Neural cell (in vitro differentiated cells): ENCODE measurements around the gene PAK5. TPM values are rescaled to one million over a fixed set of nuclear protein-coding genes. Genes with fewer than 3 reads are reported as not detected.

Experiments
- H2AFZ ChIP-seq: fragments of 200-600, 300-800 bp; sonication (generic), shearing (Covaris generic); 2 replicates; pipeline ENCODE4 v1.6.0; 2014; ENCODE audit warnings: low read depth, mild to moderate bottlenecking, antibody characterized with exemption, low read length, moderate library complexity
- H3F3A ChIP-seq: fragments of 200-600 bp; shearing (Covaris generic); 2 replicates; pipeline ENCODE4 v1.6.1; 2016; ENCODE audit warnings: mild to moderate bottlenecking, moderate library complexity, mixed read lengths, antibody characterized with exemption, low read length; ENCODE audit not compliant: insufficient read depth, poor library complexity, severe bottlenecking
- H3K27ac ChIP-seq: fragments of 200-600, 300-800 bp; sonication (generic), shearing (Covaris generic); 2 replicates; pipeline ENCODE4 v1.5.1; 2014; ENCODE audit warnings: mild to moderate bottlenecking, low read length, moderate library complexity
- H3K27me3 ChIP-seq: fragments of 300-800, 200-600 bp; sonication (generic), shearing (Covaris generic); 2 replicates; pipeline ENCODE4 v1.6.0; 2014; ENCODE audit warnings: mild to moderate bottlenecking, low read depth, low read length, moderate library complexity; ENCODE audit not compliant: insufficient read depth
- H3K36me3 ChIP-seq: fragments of 300-800, 200-600 bp; sonication (generic), shearing (Covaris generic); 2 replicates; pipeline ENCODE4 v1.5.1; 2014; ENCODE audit warnings: mild to moderate bottlenecking, antibody characterized with exemption, low read length, moderate library complexity; ENCODE audit not compliant: insufficient read depth
- H3K4me2 ChIP-seq: fragments of 300-800, 200-600 bp; sonication (generic), shearing (Covaris generic); 2 replicates; pipeline ENCODE4 v1.6.0; 2014; ENCODE audit warnings: mild to moderate bottlenecking, low read length
- H3K4me3 ChIP-seq: fragments of 300-800, 200-600 bp; sonication (generic), shearing (Covaris generic); 2 replicates; pipeline ENCODE4 v1.5.1; 2014; ENCODE audit warnings: mild to moderate bottlenecking, low read length, moderate library complexity
- H3K79me2 ChIP-seq: fragments of 200-600 bp; shearing (Covaris generic); replicated peaks from 2 replicates; pipeline ENCODE4 v1.6.0; 2014; ENCODE audit warnings: mild to moderate bottlenecking, low read length, moderate library complexity; ENCODE audit not compliant: insufficient read depth
- H3K9ac ChIP-seq: fragments of 300-800, 200-600 bp; sonication (generic), shearing (Covaris generic); 2 replicates; pipeline ENCODE4 v1.6.1; 2016; ENCODE audit warnings: mild to moderate bottlenecking, low read length, mixed read lengths
- H3K9me2 ChIP-seq: fragments of 200-600 bp; shearing (Covaris generic); 2 replicates; pipeline ENCODE4 v1.6.1; 2016; ENCODE audit warnings: mild to moderate bottlenecking, low read length, mixed read lengths; ENCODE audit not compliant: insufficient read depth
- H3K9me3 ChIP-seq: fragments of 200-600, 300-800 bp; sonication (generic), shearing (Covaris generic); 2 replicates; pipeline ENCODE4 v1.6.1; 2016; ENCODE audit warnings: mild to moderate bottlenecking, mixed run types, low read length, moderate library complexity, mixed read lengths
- H4K20me1 ChIP-seq: fragments of 200-600 bp; shearing (Covaris generic); 2 replicates; pipeline ENCODE4 v1.6.1; 2016; ENCODE audit warnings: mild to moderate bottlenecking, mixed run types; ENCODE audit not compliant: insufficient read depth
- EP300 ChIP-seq: fragments of 450-650 bp; conservative IDR thresholded peaks from 2 replicates; pipeline ENCODE4 v1.6.1; 2014; ENCODE audit warnings: antibody characterized with exemption, mild to moderate bottlenecking, moderate library complexity; ENCODE audit not compliant: poor library complexity, severe bottlenecking
- EZH2 ChIP-seq: fragments of 200-600, 300-800 bp; shearing (Covaris generic), sonication (generic); IDR thresholded peaks from 2 replicates; pipeline ENCODE4 v1.6.1; 2014; ENCODE audit warnings: antibody characterized with exemption, low read length, borderline replicate concordance, mild to moderate bottlenecking; ENCODE audit not compliant: insufficient read depth, poor library complexity, severe bottlenecking
- MXI1 ChIP-seq: fragments of 450-650 bp; conservative IDR thresholded peaks from 2 replicates; pipeline ENCODE4 v1.6.1; 2014; ENCODE audit warnings: antibody characterized with exemption, mild to moderate bottlenecking; ENCODE audit not compliant: poor library complexity, severe bottlenecking
- POLR2AphosphoS5 ChIP-seq: IDR thresholded peaks from 2 replicates; pipeline ENCODE4 v1.6.1; 2012
- RAD21 ChIP-seq: fragments of 450-650 bp; conservative IDR thresholded peaks from 2 replicates; pipeline ENCODE4 v1.6.1; 2014; ENCODE audit warnings: antibody characterized with exemption, mild to moderate bottlenecking, moderate library complexity
- REST ChIP-seq: IDR thresholded peaks from 2 replicates; pipeline ENCODE4 v1.6.1; 2012; ENCODE audit warnings: borderline replicate concordance
- SMC3 ChIP-seq: fragments of 450-650 bp; conservative IDR thresholded peaks from 2 replicates; pipeline ENCODE4 v1.6.1; 2014; ENCODE audit warnings: antibody characterized with exemption, mild to moderate bottlenecking, moderate library complexity; ENCODE audit not compliant: poor library complexity
- TAF1 ChIP-seq: IDR thresholded peaks from 2 replicates; pipeline ENCODE4 v1.6.1; 2012; ENCODE audit warnings: low read depth
- polyA plus RNA-seq: library from polyadenylated mRNA; depleted of rRNA; stranded (reverse); fragments of >200 nt; gene quantifications from 2 replicates; pipeline ENCODE4 v1.2.3, GENCODE V29; 2014
- TF ChIP-seq, protein P1 (sequence below): fragments of 450-650 bp; IDR thresholded peaks from 2 replicates; pipeline ENCODE4 v1.5.1; 2014; ENCODE audit warnings: antibody characterized with exemption, mild to moderate bottlenecking, moderate library complexity; ENCODE audit not compliant: poor library complexity, severe bottlenecking

The PAK5 gene
- polyA plus RNA-seq, 1 donor from 2014 or later: 48.3 TPM

- Histone ChIP-seq H3K36me3 (no peaks in the 10 kb centered on the region), H3K4me3 (no peak overlapping the region), H3K9me3 (peaks cover 4% of the 10 kb centered on the region), H4K20me1 (no peaks in the 10 kb centered on the region), H2AFZ (no peak overlapping the region), H3K27ac (no peak overlapping the region), H3K4me2 (no peak overlapping the region), H3K79me2 (no peaks in the 10 kb centered on the region), H3K9ac (no peak overlapping the region), H3F3A (no peaks in the 10 kb centered on the region), H3K9me2 (no peaks in the 10 kb centered on the region), H3K27me3 (peaks cover 100% of the 10 kb centered on the region)
- TF ChIP-seq, protein P1, sequence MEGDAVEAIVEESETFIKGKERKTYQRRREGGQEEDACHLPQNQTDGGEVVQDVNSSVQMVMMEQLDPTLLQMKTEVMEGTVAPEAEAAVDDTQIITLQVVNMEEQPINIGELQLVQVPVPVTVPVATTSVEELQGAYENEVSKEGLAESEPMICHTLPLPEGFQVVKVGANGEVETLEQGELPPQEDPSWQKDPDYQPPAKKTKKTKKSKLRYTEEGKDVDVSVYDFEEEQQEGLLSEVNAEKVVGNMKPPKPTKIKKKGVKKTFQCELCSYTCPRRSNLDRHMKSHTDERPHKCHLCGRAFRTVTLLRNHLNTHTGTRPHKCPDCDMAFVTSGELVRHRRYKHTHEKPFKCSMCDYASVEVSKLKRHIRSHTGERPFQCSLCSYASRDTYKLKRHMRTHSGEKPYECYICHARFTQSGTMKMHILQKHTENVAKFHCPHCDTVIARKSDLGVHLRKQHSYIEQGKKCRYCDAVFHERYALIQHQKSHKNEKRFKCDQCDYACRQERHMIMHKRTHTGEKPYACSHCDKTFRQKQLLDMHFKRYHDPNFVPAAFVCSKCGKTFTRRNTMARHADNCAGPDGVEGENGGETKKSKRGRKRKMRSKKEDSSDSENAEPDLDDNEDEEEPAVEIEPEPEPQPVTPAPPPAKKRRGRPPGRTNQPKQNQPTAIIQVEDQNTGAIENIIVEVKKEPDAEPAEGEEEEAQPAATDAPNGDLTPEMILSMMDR: no peak
- no peak for TF ChIP-seq SMC3
- TF ChIP-seq EP300: no peak
- no peak for TF ChIP-seq POLR2AphosphoS5
- no peak for TF ChIP-seq TAF1
- no peak for TF ChIP-seq REST
- no peak for TF ChIP-seq MXI1
- TF ChIP-seq EZH2: no peak
- no peak for TF ChIP-seq RAD21
Measured at GRCh38 chr20:9510911-9511310, 328.0 kb downstream of the PAK5 start.

DNA sequence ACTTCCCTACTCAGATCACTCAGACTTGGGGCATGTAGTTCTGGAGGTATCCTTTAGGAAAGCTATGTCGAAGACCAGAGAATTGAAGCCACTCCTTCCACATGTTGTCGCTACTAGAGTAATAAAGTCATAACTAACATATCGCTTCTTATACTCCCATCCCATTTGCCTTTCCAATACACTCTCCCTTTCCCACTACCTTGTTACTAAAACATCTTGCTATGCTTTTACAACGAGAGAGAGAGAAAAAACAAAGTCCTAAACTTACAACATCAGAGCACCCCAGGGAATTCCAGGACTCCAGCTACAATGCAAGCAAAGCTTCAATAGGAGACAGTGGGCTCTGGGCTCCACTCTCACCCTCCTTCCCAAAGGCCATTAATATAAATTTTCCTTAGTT, 329.6 kb downstream of the PAK5 start:
- no peaks in the 10 kb centered on the region for H3F3A ChIP-seq
- no peaks in the 10 kb centered on the region for H3K79me2 ChIP-seq
- H3K4me3 ChIP-seq: no peak overlapping the region
- no peak overlapping the region for H3K4me2 ChIP-seq
- H2AFZ ChIP-seq: no peak overlapping the region
- H3K27me3 ChIP-seq: peaks cover 95% of the 10 kb centered on the region
- H3K9ac ChIP-seq: no peak overlapping the region
- TF ChIP-seq RAD21 (no peak), TAF1 (no peak), REST (no peak), EP300 (no peak), SMC3 (no peak), POLR2AphosphoS5 (no peak), EZH2 (no peak), MXI1 (no peak)
- TF ChIP-seq, protein P1: no peak
- no peaks in the 10 kb centered on the region for H3K36me3 ChIP-seq
- no peak overlapping the region for H3K27ac ChIP-seq
- H3K9me3 ChIP-seq: peaks cover 6% of the 10 kb centered on the region
- no peaks in the 10 kb centered on the region for H3K9me2 ChIP-seq
- no peaks in the 10 kb centered on the region for H4K20me1 ChIP-seq
